ENCODE measurements around the gene AFF1.

GRCh38 chr4:86910369-86910768 lies 24.4 kb upstream of the AFF1 start:
- TF ChIP-seq CTCF (IDR thresholded peaks at IDR 0.05) = no peak
- no peak for TF ChIP-seq EP300 (IDR thresholded peaks at IDR 0.05)
- TF ChIP-seq POLR2A (IDR thresholded peaks at IDR 0.05) = no peak
